ENCODE results near the gene SYT1.

DNA sequence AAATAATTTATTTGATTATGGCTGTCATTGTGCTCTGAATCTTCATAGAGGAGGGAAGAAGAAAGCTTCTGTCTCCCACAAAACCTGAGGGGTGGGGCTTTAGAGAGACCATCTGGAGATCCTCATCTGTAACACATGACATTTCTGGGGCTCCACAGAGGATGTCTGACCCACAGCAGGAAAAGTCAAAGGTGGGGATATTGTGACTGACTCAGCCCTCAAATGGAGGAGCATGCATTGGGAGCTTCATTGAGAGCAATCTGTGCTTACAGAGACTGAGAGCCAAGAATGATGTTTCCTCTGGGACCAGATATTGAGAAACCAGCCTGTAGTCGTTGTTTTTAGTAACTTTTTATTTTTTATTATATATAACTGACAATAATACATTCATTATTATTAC lies 158.7 kb downstream of the SYT1 start:
- TF ChIP-seq CTCF (conservative IDR thresholded peaks at IDR 0.05; ENCODE audit: low read length) (no peak), EZH2phosphoT487 (IDR thresholded peaks at IDR 0.05; ENCODE audit: borderline replicate concordance, low read depth, low read length) (no peak)

Data from OCI-LY7 (cell line).